Cardiac fibroblast (primary cell): ENCODE measurements around the gene CPO.
"Not testable (repeated sequence)": the region's sequence is repeated elsewhere in the genome, so short reads cannot be mapped to it uniquely, and the experiment has no call there.

Experiments
- DNase-seq, 2 donors: peaks; one replicate each; pipeline versions ENCODE4 v3.0.0 to v3.0.0-alpha.2; 2010; ENCODE audit warnings: low read depth in 2 of 2
- H3K4me3 ChIP-seq, 2 donors: replicated peaks in 1 of 2; 1 replicate in 1 of 2; 2 replicates in 1 of 2; pipeline ENCODE4 v1.5.1; 2011; ENCODE audit warnings: low read depth in 2 of 2, low read length in 2 of 2, mild to moderate bottlenecking in 2 of 2, moderate library complexity in 1 of 2
- CTCF ChIP-seq: IDR thresholded peaks from one replicate; pipeline ENCODE4 v1.5.1; 2011; ENCODE audit warnings: low read depth, mild to moderate bottlenecking, low read length, inconsistent platforms

CPO gene

DNA sequence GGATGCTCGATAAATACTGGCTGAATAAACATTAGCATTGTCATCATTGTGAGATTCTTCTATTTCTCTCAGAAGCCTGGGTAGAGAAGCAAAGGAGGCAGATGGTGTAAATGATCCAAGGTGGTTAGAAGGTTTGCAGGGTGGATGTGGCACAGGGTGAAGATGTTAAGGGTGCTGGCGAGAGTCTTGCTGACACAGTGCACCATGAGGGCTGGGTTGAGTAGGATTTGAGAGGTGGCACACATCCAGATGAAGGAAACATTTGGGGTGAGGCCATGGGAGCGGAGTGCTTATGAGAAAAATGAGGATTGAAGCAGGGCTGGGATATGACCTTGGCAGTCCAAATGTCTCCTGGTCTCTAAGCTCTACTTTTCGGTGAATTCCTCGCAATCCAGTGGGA, 17.8 kb upstream of the CPO start:
- no peak overlapping the region for H3K4me3 ChIP-seq
- DNase-seq, result no peak
- TF ChIP-seq CTCF, result no peak

DNA sequence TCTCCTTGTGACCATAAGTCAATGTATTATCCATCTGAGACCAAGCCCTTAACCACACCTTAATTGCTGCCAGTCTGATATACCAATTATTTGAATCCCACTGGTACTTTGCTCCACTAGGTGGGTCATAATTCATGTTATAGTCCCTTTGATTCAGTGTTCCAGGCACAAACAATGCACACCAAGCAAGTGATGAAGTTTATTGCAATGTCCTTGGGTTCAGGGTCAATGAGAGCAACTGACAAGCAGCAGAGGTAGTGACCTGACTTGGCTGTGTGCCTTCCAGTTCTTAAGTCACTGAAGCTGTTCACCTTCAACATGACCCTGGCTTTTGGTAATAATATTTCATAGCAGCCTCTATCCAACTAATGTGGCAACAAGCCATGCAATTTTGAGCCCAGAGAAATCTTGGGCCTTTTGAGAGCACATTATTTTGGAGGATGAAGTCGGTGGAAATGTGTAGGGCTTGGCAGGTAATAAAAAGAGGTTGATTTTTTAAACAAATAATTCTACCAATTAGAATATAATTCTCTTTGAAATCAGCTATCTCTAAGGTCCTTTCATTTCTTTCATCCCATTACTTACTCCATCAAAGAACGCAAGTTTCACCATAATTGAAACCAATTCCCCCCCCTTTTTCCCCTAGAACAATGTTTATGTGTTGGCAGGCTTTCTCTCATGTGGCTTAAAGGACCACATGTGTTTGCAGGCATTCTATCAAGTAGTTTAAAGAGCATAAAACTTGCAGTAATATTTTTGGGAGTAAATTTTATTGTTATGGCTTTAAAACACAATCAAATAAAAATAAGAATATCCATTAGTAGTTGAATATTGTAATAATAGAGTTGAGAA, 3.1 kb upstream of the CPO start:
- no peak overlapping the region for H3K4me3 ChIP-seq
- TF ChIP-seq CTCF, result no peak
- peak; percentile 3 to 35 for DNase-seq

DNA sequence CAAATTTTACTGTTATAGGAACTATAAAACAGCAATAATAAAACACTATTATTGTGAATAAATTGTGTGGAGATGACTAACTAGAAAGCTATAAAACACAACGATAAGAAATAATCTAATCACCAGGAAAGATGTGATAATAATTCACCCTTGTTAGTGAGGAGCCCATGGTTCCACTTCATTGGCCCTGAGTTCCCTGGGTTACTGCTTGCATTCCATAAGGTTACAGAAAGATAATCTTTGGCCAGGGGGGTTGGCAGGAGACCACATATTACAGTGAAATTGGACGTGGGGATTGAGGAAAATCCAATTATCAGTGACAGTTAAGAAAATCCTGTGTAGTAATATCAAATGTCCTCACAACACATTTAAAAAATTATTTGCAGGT, 2.5 kb upstream of the CPO start:
- TF ChIP-seq CTCF, result no peak
- DNase-seq, result no peak
- no peak overlapping the region for H3K4me3 ChIP-seq

GRCh38 chr2:206937555-206937954, 1.8 kb upstream of the CPO start:
- H3K4me3 ChIP-seq, result no peak overlapping the region
- no peak for DNase-seq
- no peak for TF ChIP-seq CTCF

DNA sequence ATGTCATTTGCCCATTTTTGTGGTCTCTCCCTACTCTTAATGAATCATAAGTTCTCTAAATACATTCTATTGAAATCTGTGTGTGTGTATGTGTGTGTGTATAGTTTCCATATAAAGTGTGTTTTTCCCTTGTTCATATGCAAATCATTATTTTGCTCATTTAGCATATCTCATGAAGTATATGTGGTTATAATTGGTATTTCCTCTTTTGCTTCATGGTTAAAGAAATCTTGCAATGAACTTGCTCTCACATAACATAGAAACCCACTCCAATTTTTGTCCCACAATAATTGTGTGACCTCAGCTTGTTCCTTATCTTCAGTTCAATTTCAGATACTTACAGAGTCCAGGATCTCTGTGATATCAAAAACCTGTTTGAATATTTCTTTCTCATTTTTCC, 1.2 kb downstream of the CPO start:
- H3K4me3 ChIP-seq, result no peak overlapping the region
- DNase-seq, result no peak
- TF ChIP-seq CTCF, result no peak

DNA sequence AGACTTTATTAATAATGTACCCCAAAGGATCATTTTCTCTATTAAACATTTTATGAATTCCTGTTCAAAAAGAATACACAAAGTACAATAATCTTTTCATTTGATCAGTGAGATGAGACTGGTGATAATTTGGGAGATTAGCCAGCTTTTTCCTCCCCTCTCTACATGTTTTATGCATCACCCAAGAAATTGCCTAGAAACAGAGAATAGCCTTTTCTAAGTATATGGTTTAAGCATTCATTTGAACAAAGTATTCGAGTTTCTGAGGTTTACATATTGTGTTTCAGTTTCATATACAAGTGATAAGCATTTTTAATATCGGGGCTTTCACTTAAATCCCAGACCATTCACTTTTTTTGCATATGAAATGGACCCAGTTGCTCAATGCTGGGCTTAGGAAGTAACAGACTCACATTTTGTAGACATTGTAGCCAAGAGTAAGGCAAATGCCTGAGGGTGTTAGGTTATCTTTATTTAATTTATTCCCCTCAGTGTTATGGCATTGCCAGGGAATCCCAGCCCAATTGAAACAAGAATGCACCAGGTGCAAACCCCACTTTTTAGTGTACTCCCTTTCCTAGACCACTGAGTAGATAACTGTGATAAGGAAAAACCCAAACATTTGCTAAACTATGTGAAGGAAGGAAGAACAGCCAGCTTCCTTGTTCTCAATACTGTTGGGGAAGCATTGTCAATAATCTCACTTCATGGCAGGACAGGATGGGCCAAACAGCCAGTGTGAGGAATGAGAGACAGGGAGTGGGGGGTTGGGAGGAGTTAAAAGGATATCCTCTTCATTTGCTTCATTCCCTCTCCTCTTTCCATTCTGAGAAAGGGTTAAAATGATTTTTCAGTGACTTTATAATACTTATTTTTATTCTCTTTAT, 3.5 kb downstream of the CPO start:
- no peak for DNase-seq

DNA sequence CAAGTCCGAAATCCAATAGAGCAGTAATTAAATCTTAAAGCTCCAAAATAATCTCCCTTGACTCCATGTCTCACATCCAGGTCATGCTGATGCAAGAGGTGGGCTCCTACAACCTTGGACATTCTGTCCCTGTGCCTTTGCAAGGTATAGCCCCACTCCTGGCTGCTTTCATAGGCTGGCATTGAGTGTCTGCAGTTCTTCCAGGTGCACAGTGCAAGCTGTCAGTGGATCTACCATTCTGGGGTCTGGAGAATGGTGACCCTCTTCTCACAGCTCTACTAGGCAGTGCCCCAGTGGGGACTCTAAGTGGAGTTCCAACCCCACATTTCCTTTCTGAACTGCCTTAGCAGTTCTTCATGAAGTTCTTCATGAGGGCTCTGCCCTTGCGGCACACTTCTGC, 14.1 kb downstream of the CPO start:
- H3K4me3 ChIP-seq, DNase-seq: not testable (repeated sequence)

More for the DNA sequence above, 3.5 kb downstream of the CPO start:
- TF ChIP-seq CTCF, result no peak
- H3K4me3 ChIP-seq, result no peak overlapping the region
